HEK293T (cell line): ENCODE data around the gene FBXO17.

Source experiments
- BHLHE40 ChIP-seq: fragments of 450-650 bp; IDR thresholded peaks from 2 replicates; pipeline ENCODE4 v1.6.1; 2016; ENCODE audit warnings: mild to moderate bottlenecking, moderate library complexity, borderline replicate concordance
- FOXA1 ChIP-seq: fragments of 450-650 bp; IDR thresholded peaks from 2 replicates; pipeline ENCODE4 v1.6.1; 2016; ENCODE audit warnings: mild to moderate bottlenecking
- FOXK2 ChIP-seq: fragments of 450-650 bp; IDR thresholded peaks from 2 replicates; pipeline ENCODE4 v1.6.1; 2016; ENCODE audit warnings: mild to moderate bottlenecking
- FOXM1 ChIP-seq: fragments of 450-650 bp; IDR thresholded peaks from 2 replicates; pipeline ENCODE4 v1.6.1; 2017; ENCODE audit warnings: mild to moderate bottlenecking, borderline replicate concordance
- SP1 ChIP-seq: fragments of 450-650 bp; IDR thresholded peaks from 2 replicates; pipeline ENCODE4 v1.6.1; 2017
- TARDBP ChIP-seq: fragments of 450-650 bp; IDR thresholded peaks from 2 replicates; pipeline ENCODE4 v1.6.1; 2016

DNA sequence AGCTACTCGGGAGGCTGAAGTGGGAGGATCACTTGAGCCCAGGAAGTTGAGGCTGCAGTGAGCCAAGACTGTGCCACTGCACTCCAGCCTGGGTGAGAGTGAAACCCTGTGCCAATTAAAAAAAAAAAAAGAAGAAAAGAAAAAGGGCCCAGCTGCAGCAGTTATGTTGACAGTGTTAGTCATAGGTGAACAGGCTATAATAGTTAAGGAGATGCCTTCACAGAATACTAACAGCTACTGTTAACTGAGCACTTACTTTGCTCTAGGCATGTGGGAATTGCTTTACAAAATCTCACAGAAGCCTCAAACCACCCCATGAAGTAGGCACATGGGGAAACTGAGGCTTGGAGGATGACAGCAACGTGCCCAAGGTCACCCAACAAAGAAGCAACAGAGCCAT, 3.9 kb downstream of the FBXO17 start:
- TF ChIP-seq FOXK2 (no peak), SP1 (no peak), FOXA1 (no peak), BHLHE40 (no peak), TARDBP (no peak), FOXM1 (no peak)
